Bronchial epithelial cell (primary cell): ENCODE measurements around the gene STX2. TPM values are rescaled to one million over a fixed set of nuclear protein-coding genes. Genes with fewer than 3 reads are reported as not detected.
"Not testable (repeated sequence)": the region's sequence is repeated elsewhere in the genome, so short reads cannot be mapped to it uniquely, and the experiment has no call there.

Experiments
- DNase-seq: peaks from one replicate; pipeline ENCODE4 v3.0.0-alpha.2; 2010; ENCODE audit warnings: low read depth
- FAIRE-seq: peaks from 2 replicates; lab custom pipeline; 2011; peaks lifted over from hg19 to GRCh38; lab: Jason Lieb, UNC
- H3K27me3 ChIP-seq: 2 replicates; pipeline ENCODE4 v1.5.1; 2011; ENCODE audit warnings: low read length; ENCODE audit not compliant: control insufficient read depth, insufficient read depth
- H3K36me3 ChIP-seq: 2 replicates; pipeline ENCODE4 v1.5.1; 2011; ENCODE audit warnings: low read length; ENCODE audit not compliant: control insufficient read depth, insufficient read depth
- H3K4me3 ChIP-seq: 2 replicates; pipeline ENCODE4 v1.5.1; 2011; ENCODE audit warnings: mild to moderate bottlenecking, low read depth, low read length, control low read depth
- total RNA-seq: library from RNA; depleted of rRNA; stranded (reverse); fragments of >200 nt; gene quantifications from 2 replicates; pipeline ENCODE4 v1.2.1, GENCODE V29; 2014
- TF ChIP-seq, protein P1 (sequence below): IDR thresholded peaks from 2 replicates; pipeline ENCODE4 v1.5.1; 2011; ENCODE audit warnings: mild to moderate bottlenecking, moderate library complexity, low read length, control low read depth, inconsistent platforms; ENCODE audit not compliant: insufficient read depth, severe bottlenecking

The STX2 gene
- total RNA-seq, 1 donor from 2014 or later, result 8.4 TPM

DNA sequence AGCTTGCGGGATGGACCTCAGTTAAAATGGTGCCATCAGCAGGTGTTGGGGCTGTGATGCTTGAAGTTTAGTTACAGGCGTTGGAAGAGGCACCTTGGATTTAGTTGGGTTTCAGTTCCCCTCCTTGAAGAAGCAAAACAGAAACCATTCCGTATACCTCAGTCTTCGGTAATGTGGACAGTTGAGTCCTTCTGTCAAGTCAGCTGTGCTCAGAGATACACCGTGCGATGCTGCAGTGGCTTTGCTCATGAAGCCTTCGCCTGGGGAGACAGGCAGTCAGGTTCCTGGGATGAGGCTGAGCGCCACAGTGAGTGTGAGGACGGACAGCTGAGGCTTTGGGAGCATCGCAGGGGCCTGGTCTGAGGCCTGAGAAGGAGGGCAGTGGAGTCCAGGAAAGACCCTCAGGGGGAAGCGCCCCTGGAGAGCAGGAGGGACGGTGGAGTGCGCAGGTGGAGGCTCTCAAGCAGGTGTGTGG lies 40.2 kb upstream of the STX2 start:
- Histone ChIP-seq H3K27me3 (no peaks in the 10 kb centered on the region), H3K4me3 (no peak overlapping the region)
- FAIRE-seq, result no peak

DNA sequence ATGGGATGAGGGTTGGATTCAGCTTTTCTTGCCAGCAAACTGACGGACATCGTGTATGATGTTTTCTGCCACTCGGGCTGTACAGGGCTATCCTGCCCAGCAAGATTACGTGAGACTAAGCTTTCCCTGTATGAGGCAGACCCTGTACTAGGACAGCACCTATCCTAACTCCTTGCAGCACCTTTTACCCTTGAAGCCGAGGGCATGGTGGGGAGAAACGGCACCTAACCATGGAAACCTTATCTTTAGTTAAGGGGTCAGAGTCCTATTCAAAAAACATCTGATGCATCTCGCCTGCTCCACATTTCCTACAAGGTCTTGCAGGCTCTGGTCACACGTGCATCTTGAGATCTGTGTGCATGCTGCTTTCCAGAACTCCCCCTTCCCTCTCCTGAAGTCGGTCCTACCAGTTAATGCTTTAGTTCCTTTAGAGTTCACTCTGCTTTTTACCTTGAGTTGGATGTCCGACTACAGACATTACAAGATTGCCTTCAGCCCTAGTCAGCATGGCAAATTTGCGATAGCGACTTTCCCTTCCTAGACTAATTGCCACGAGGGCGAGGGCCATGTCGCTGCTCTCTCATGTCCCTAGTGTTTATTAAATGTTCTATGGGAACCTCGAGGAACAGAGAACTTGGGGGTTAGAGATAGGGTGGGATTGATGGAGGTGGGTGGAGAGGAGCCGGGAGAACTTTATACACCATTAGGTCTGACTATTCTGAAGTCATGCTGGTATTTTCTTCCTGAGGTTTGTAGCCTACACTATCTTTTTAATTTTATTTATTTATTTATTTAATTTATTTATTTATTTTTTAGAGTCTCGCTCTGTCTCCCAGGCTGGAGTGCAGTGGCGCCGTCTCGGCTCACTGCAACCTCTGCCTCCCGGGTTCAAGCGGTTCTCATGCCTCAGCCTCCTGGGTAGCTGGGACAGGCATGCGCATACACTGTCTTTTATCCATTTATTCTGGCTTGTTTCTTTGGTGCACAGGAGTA lies 39.4 kb upstream of the STX2 start:
- Histone ChIP-seq H3K36me3 (peaks cover 9% of the 10 kb centered on the region), H3K4me3 (no peak overlapping the region), H3K27me3 (no peaks in the 10 kb centered on the region)
- TF ChIP-seq, protein P1, sequence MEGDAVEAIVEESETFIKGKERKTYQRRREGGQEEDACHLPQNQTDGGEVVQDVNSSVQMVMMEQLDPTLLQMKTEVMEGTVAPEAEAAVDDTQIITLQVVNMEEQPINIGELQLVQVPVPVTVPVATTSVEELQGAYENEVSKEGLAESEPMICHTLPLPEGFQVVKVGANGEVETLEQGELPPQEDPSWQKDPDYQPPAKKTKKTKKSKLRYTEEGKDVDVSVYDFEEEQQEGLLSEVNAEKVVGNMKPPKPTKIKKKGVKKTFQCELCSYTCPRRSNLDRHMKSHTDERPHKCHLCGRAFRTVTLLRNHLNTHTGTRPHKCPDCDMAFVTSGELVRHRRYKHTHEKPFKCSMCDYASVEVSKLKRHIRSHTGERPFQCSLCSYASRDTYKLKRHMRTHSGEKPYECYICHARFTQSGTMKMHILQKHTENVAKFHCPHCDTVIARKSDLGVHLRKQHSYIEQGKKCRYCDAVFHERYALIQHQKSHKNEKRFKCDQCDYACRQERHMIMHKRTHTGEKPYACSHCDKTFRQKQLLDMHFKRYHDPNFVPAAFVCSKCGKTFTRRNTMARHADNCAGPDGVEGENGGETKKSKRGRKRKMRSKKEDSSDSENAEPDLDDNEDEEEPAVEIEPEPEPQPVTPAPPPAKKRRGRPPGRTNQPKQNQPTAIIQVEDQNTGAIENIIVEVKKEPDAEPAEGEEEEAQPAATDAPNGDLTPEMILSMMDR, result no peak
- FAIRE-seq, result no peak
- DNase-seq, result no peak

More for the DNA sequence above, 40.2 kb upstream of the STX2 start:
- TF ChIP-seq, protein P1, result no peak
- peaks cover 8% of the 10 kb centered on the region for H3K36me3 ChIP-seq
- no peak for DNase-seq

DNA sequence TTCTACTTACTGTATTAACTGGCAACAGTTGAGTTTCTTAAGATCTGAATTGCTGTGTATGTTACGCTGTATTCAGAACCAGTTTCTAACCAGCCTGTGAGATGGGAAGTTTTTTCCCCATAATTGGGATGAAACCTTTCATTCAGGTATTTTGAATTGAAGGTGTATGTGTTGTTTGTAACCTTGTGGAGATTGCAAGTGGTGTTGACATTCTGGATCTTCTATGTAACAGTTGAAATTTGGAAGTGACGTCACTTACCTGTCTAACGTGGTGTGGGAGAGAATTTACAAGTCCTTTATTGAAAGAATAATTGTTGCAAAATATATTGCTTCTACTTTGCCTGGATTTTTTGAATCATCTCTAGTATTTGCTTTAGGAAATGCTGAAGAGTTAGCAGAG lies 38.3 kb upstream of the STX2 start:
- FAIRE-seq (no peak), DNase-seq (no peak)
- Histone ChIP-seq H3K4me3 (no peak overlapping the region), H3K27me3 (no peaks in the 10 kb centered on the region), H3K36me3 (peaks cover 10% of the 10 kb centered on the region)
- TF ChIP-seq, protein P1, result no peak

DNA sequence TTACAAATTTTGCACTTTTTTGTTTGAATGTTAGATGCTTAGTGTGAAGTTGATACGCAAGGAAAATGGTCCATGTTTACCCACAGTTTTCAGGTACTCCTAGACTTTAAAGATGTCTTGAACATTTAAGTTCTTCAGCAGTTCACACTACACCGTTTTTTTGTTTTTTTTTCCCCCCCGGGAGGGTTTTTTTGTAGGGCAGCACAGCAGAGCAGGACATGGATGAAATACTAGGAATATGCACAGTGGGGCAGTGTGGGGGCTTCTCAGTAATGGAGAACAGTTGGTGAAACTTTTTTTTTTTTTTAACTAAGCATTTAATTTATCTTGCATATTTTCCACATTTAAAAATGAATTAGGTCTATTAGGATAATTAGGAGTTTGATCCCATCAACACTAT lies 37.7 kb upstream of the STX2 start:
- TF ChIP-seq, protein P1, result no peak
- FAIRE-seq (no peak), DNase-seq (no peak)
- Histone ChIP-seq H3K36me3 (peaks cover 10% of the 10 kb centered on the region), H3K27me3 (no peaks in the 10 kb centered on the region), H3K4me3 (no peak overlapping the region)

DNA sequence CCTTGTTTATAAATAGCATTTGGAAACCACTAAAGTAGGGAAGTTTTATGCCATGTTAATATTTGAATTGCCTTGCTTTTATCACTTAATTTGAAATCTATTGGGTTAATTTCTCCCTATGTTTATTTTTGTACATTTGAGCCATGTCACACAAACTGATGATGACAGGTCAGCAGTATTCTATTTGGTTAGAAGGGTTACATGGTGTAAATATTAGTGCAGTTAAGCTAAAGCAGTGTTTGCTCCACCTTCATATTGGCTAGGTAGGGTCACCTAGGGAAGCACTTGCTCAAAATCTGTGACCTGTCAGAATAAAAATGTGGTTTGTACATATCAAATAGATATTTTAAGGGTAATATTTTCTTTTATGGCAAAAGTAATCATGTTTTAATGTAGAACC lies 37.2 kb upstream of the STX2 start:
- H3K27me3 ChIP-seq, result no peaks in the 10 kb centered on the region
- DNase-seq, result no peak
- H3K36me3 ChIP-seq, result peaks cover 10% of the 10 kb centered on the region
- no peak for FAIRE-seq
- no peak overlapping the region for H3K4me3 ChIP-seq
- TF ChIP-seq, protein P1, result no peak

DNA sequence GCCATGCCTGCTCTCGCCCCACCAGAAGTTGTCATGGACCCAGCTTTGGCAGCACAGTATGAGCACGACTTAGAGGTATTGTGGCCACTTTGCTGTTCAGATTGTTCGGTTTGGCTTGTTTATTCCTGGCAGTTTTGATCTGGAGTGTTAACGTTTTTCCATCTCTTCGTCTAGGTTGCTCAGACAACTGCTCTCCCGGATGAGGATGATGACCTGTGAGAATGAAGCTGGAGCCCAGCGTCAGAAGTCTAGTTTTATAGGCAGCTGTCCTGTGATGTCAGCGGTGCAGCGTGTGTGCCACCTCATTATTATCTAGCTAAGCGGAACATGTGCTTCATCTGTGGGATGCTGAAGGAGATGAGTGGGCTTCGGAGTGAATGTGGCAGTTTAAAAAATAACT lies 36.7 kb upstream of the STX2 start:
- FAIRE-seq, H3K4me3 ChIP-seq, DNase-seq, H3K27me3 ChIP-seq: not testable (repeated sequence)
- H3K36me3 ChIP-seq, result peaks cover 10% of the 10 kb centered on the region
